ENCODE data around the gene CYP27C1.
"Not testable (repeated sequence)": the region's sequence is repeated elsewhere in the genome, so short reads cannot be mapped to it uniquely, and the experiment has no call there.

CYP27C1 gene, protein sequence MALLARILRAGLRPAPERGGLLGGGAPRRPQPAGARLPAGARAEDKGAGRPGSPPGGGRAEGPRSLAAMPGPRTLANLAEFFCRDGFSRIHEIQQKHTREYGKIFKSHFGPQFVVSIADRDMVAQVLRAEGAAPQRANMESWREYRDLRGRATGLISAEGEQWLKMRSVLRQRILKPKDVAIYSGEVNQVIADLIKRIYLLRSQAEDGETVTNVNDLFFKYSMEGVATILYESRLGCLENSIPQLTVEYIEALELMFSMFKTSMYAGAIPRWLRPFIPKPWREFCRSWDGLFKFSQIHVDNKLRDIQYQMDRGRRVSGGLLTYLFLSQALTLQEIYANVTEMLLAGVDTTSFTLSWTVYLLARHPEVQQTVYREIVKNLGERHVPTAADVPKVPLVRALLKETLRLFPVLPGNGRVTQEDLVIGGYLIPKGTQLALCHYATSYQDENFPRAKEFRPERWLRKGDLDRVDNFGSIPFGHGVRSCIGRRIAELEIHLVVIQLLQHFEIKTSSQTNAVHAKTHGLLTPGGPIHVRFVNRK

DNA sequence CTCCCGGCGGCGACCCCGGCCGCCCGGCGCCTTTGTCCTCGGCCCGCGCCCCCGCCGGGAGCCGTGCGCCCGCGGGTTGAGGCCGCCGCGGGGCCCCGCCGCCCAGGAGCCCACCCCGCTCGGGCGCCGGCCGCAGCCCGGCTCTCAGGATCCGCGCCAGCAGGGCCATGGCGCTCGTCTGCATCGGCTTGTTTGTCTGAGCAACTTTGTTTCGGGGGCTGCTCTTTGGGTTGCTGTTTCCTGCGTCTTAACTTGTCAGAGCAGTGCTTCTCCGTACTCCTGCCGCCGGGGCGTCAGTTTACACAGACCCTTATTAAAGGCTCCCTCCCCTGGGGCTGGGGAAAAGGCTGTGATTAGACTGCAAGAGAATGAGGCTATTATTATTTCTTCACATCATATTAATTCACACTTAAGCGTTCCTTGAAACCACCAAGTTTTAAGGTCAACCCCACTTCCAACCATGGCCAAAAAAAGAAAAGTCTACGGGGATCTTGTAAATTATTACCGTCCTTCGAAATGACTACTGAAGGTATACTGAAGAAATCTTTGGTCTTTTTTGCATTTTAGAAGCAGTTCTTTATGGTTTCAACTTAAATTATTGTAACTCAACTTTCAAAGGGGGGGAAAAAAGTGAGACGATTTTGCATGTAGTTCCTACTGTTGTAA, at the start of gene CYP27C1:
Gene CYP27C1, minus strand, starts transcription at position 198 of the 666 bp plus-strand sequence. Its CDS starts 29 bp downstream, at position 169.
- DNase-seq: peak in 1 of 3 donors; percentile 40

DNA sequence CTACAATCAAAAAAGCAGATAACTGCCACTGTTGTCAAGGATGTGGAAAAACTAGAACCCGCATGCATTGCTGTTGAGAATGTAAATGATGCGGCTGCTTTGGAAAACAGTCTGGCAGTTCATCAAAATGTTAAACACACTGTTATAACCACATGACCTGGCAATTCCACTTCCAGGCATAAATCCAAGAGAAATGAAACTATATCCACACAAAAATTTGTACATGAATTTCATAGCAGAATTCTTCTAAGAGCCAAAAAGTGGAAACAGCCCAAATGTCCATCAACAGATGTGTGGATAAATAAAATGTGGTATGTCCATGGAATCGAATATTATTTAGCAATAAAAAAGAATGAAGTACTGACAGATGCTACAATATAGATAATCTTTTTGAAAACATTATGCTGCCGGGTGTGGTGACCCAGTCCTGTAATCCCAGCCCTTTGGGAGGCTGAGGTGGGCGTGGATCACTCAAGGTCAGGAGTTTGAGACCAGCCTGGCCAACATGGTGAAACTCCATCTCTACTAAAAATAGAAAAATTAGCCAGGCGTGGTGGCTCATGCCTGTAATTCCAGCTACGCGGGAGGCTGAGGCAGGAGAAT, 41.8 kb upstream of the CYP27C1 start:
- no peak for DNase-seq

GRCh38 chr2:127259355-127259754, 39.3 kb upstream of the CYP27C1 start:
- no peak for DNase-seq

DNA sequence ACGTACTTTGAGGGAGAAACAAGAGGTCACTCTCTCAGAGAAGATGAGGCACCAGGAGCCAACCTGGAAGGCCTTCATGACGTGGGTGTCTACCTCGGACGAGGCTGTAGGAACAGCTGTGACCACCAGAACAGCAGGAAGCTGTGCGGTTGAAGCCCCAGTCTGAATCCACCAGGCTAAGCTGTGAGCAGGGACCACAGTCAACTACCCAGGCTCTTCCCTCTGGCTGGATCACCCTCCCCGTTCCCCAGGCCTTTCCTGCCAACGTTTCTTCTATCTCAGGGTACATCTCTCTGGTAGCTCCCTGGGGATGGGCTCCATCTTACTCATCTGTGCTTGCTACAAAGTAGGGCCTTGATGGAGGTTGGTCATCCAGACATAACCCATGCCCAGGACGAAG, 36.8 kb upstream of the CYP27C1 start:
- DNase-seq: no peak

DNA sequence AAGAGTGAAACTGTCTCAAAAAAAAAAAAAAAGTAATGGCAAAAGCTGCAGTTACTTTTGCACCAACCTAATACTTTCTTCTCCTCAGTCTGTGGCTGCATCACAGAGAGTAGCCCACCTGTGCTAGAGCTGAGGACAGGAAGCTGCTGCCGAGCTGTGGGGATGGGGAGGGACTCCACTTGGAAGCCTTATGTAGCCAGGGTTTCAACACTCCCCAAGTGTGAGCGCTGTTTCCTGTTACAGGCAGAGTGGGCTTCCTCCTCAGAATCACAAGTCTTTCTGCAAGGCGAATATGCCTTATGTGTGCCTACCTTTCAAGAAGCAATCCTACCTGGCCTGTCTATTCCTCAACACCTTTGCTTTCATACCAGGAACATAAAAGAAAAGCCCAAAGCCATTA, 36.3 kb upstream of the CYP27C1 start:
- DNase-seq: no peak

DNA sequence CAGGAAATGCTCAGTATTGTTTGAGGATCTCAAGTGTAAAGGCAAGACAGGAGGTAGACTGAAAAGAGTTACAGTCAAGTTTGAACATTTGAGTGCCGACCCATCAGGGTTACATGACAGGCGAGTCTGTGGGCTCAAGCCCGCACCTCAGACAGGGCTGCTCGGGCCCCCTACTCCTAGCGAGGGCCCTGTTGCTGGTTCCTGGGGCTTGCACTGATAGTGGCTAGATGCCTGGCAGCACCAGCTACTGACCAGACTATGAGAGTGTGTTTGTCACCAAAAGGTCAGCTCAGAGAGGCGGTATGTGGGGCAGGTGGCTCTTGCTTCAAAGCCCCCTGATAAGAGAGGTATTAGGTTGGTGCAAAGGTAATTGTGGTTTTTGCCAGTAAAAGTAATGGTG, 35.6 kb upstream of the CYP27C1 start:
- DNase-seq: no peak

DNA sequence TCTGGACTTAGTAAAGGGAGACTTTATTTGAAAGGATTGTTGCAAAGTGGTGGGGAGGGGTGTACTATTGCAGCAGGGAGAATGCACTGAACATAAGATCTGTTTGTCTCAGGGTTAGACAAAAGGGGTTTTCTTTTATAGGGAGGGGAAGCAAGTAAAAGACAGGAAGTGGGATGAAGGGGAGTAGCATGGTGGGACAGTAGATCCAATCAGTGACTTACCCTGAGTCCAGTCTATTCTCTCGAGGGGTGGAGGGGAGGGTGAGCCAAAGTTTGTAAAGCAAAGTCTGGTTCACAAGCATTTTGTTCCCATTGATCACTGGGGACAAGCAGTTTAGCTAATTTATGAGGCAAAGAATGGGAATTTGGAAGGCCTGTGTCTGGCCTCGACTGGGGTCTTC, 35.0 kb upstream of the CYP27C1 start:
- no peak for DNase-seq

DNA sequence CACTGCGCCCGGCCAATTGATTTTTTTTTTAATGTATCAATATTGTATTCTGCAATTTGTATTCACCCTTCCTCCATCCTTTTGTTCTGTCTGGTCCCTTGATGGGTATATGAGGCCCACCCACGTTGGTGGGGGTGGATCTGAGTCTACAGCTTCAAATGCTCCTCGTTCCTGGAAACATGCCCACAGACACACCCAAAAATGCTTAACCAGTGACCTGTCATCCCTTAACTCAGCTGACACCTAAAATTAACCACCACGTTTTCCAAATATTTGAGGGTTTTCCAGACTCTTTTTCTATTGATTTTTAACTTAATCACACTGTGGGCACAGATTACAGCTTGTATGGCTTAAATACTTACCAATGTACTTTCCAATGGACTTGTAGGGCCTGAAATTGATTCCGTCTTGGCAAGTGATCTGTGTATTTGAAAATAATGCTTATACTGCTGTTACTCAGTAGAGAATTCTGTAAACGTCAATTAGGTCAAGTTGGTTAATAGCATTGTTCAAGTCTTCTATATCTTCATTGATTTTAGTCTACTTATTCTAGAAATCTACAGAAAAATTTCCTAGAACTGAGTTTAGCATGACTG, 34.4 kb upstream of the CYP27C1 start:
- DNase-seq: no peak

DNA sequence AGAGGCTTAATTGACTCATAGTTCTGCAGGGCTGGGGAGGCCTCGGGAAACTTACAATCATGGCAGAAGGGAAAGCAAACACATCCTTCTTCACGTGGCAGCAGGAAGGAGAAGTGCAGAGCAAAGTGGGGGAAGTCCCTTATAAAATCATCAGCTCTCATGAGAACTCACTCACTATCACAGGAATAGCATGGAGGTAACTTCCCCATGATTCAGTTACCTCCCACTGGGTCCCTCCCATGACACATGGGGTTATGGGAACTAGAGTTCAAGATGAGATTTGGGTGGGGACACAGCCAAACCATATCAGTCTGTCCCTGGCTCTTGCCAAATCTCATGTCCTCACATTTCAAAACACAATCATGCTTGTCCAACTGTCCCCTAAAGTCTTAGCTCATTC, 21.1 kb upstream of the CYP27C1 start:
- peak; percentile 73 to 87 (median 78) for DNase-seq

- no peak for DNase-seq
Observed at GRCh38 chr2:127239395-127239794, 19.3 kb upstream of the CYP27C1 start.

DNA sequence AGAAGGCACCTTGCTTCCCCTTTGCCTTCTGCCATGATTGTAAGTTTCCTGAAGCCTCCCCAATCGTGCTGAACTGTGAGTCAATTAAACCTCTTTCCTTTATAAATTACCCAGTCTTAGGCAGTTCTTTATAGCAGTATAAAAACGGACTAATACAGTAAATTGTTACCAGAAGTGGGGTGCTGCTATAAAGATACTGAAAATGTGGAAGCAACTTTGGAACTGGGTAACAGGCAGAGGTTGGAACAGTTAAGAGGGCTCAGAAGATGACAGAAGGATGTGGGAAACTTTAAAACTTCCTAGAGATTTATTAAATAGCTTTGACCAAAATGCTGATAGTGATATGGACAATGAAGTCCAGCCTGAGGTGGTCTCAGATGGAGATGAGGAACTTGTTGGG, 17.7 kb upstream of the CYP27C1 start:
- DNase-seq: not testable (repeated sequence)

DNA sequence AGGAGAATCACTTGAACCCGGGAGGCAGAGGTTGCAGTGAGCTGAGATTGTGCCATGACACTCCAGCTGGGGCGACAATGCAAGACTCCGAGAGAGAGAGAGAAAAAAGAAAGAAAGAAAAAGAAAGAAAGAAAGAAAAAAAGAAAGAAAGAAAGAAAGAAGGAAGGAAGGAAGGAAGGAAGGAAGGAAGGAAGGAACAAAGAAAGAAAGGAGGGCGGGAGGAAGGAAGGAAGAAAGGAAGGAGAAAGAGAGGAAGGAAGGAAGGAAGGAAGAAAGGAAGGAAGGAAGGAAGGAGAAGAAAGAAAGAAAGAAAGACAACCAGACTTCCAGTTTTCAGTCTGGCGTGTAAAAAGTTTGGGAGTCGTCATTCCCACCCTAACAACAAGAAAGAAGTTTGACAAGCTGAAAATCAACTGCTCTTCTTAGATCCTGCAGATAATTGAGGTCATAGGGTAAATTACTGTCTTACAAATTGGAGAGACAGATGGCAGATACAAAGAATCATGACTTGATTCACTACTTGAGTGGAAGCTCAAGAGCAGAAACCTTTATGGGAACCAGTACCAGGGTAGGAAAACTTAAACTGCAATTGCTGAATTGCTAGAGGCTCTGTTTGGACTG, 15.1 kb upstream of the CYP27C1 start:
- no peak for DNase-seq

GRCh38 chr2:127233710-127234109, 13.6 kb upstream of the CYP27C1 start:
- peak; percentile 52 to 85 (median 82) for DNase-seq

DNA sequence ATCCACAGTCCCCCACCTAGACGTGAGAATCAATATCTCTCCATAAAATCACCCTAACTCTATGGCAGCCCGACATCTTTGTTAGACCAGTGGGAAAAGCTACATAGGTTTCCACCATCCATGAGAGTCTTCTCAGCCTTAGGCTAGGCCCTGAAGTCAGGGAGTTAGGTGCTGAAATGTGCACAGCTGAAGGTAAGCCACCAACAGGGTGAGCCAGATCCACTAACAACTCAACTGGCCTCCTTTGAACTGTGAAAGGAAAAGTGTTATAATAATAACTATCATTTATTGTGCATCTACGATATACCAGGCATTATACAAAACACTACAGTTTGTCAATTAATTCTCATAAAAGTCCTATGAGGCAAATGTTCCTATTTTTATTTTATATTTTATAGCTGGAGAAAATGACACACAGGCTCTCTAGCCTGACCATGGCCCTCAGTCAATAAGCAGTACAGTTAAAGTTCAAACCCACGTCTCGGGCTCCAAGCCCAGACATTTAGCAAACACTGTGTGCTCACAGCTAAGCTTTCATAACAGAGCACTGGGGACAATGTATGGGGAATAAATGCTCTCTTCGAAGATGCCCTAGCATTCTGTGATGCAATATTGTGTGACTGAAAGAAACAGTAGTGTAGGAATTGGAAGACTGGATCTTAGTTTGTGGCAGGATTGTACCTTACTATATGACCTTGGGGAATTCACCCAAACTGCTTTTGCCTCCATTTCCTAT, 11.2 kb upstream of the CYP27C1 start:
- no peak for DNase-seq

DNA sequence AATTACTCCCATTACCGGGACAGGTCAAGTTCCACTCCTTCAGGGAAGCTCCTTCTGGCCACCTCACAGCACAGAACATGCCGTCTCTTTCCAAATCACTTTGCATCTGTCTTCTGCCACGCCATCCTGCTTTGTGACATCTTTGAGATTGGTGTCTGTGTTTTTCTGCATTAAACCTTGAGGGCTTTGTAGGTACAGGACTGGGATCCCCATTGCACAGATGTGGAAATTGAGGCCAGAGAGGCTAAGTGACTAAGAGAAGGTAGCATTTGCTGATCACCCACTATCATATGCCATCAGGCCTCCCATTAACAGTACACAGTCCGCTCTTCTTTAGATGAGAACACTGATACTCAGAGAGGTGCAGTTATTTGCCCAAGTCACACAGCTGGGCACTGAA, 9.5 kb upstream of the CYP27C1 start:
- no peak for DNase-seq

- DNase-seq: no peak
Observed at GRCh38 chr2:127228102-127228501, 8.0 kb upstream of the CYP27C1 start.

DNA sequence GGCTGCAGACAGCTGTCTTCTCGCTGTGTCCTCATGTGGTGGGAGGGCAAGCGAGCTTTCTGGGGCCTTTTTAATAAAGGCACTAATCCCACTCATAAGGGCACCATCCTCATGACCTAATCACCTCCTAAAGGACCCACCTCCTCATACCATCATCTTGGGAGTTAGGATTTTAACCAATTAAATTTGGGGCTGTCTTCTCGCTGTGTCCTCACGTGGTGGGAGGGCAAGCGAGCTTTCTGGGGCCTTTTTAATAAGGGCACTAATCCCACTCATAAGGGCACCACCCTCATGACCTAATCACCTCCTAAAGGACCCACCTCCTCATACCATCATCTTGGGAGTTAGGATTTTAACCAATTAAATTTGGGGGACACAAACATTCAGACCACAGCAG, 7.2 kb upstream of the CYP27C1 start:
- DNase-seq: not testable (repeated sequence)

DNA sequence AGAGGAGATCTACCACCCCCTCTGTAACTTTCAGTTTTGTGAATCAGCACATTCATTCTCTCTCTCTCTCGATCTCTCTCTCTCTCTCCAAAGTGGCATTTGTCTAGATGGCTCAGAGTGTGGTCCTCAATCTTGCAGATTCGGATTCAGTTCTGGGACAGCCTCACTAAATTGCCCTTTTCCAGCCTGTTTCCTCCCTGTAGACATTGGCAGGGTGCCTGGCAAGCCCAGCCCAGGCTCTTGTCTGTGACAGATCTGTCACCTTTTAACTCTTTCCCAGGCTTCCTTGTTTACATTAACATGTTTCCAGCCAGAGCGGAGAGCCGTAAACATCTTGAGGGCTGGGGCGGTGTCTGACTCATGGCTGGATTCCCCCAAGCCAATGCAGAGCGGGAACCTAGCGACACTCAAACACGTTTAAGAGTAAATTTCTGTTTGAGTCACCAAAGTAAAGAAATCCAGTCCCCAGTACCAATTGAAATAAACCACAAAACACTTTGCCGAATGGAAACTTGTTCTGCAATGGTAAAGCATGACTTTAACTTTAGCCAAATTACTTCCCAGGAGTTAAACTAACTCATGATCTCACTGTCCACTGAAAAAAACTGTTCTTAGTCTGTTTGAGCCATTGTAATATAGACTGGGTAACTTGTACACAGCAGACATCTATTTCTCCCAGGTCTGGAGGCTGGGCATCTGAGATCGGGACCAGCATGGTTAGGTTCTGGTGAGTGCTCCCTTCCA, 6.6 kb upstream of the CYP27C1 start:
- DNase-seq: peak; percentile 59 to 78 (median 68)

DNA sequence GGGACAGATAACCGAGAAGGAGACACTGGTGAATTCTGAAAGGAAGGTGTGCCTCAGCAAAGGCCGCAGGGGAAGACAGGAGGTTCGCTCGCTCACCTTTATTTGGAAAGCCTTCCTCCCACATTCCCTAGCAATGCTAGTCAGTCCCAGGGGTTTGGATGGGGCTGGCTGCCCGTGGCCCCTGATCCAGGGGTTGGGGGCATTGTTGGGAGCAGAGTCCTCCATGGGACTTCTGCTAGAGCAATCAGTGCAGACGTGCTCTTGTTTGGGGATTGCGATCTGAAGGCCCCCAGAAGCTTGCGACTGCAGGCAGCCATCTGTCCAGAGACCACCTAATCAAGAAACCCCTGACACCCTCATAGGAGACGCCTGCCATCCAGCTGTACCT, 6.0 kb upstream of the CYP27C1 start:
- DNase-seq: no peak

GRCh38 chr2:127225186-127225960, 5.3 kb upstream of the CYP27C1 start:
- no peak for DNase-seq

DNA sequence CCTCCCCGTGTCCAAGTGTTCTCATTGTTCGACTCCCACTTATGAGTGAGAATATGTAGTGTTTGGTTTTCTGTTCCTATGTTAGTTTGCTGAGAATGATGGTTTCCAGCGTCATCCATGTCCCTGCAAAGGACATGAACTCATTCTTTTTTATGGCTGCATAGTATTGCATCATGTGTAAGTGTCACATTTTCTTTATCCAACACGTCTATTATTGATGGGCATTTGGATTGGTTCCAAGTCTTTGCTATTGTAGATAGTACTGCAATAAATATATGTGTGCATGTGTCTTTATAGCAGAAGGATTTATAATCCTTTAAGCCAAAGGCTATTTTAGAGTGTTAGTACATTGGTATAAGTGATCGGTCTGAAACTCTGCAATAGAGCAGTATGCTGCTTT, 4.0 kb upstream of the CYP27C1 start:
- not testable (repeated sequence) for DNase-seq

Measured in suppressor macrophage treated with lipopolysaccharide for 1 hour (primary cell).